OCI-LY3 (cell line): ENCODE measurements around the gene MPV17L2.

Experiments
- H2AFZ ChIP-seq: fragments of 200-600, 300-600 bp; shearing (Covaris generic); 2 replicates; pipeline ENCODE4 v1.6.0; 2014; ENCODE audit warnings: antibody characterized with exemption, low read depth, low read length
- H3K27ac ChIP-seq: fragments of 200-600, 300-600 bp; sonication (generic); 2 replicates; pipeline ENCODE4 v1.5.1; 2014; ENCODE audit warnings: mild to moderate bottlenecking, low read length, moderate library complexity, mixed read lengths
- H3K27me3 ChIP-seq: fragments of 200-600, 300-600 bp; sonication (generic); 2 replicates; pipeline ENCODE4 v1.6.1; 2014; ENCODE audit warnings: low read depth, low read length, mixed read lengths
- H3K36me3 ChIP-seq: fragments of 200-600, 300-600 bp; sonication (generic); replicated peaks from 2 replicates; pipeline ENCODE3; 2014; ENCODE audit warnings: low read depth, low read length, mixed read lengths
- H3K4me1 ChIP-seq: fragments of 300-600, 200-600 bp; sonication (generic); 2 replicates; pipeline ENCODE4 v1.6.1; 2014; ENCODE audit warnings: low read length, mixed read lengths
- H3K4me2 ChIP-seq: fragments of 200-600, 300-600 bp; sonication (generic); 2 replicates; pipeline ENCODE4 v1.6.1; 2014; ENCODE audit warnings: low read length, mixed read lengths
- H3K4me3 ChIP-seq: fragments of 300-600, 200-600 bp; sonication (generic); 2 replicates; pipeline ENCODE4 v1.5.1; 2014; ENCODE audit warnings: antibody characterized with exemption, mild to moderate bottlenecking, low read length, moderate library complexity
- H3K79me2 ChIP-seq: fragments of 300-600, 200-600 bp; shearing (Covaris generic); 2 replicates; pipeline ENCODE4 v1.6.1; 2014; ENCODE audit warnings: mild to moderate bottlenecking, low read length, mixed read lengths
- H3K9ac ChIP-seq: fragments of 300-600, 200-600 bp; shearing (Covaris generic); 2 replicates; pipeline ENCODE4 v1.6.0; 2014; ENCODE audit warnings: mild to moderate bottlenecking, low read length, moderate library complexity
- H3K9me3 ChIP-seq: fragments of 200-600, 300-600 bp; shearing (Covaris generic); 2 replicates; pipeline ENCODE4 v1.6.1; 2014; ENCODE audit warnings: low read length, mixed read lengths; ENCODE audit not compliant: insufficient read depth
- H4K20me1 ChIP-seq: fragments of 200-600, 300-600 bp; sonication (generic); 2 replicates; pipeline ENCODE4 v1.6.1; 2016; ENCODE audit warnings: low read length, mixed read lengths; ENCODE audit not compliant: insufficient read depth
- CTCF ChIP-seq: fragments of 200-600, 300-600 bp; sonication (generic); IDR thresholded peaks from 2 replicates; pipeline ENCODE4 v1.5.1; 2014; ENCODE audit warnings: antibody characterized with exemption, low read length, low read depth
- EZH2phosphoT487 ChIP-seq: fragments of 200-600 bp; shearing (Covaris generic); IDR thresholded peaks from 2 replicates; pipeline ENCODE4 v1.6.1; 2018; ENCODE audit warnings: antibody characterized with exemption, mixed run types, low read depth

Gene MPV17L2

GRCh38 chr19:18179957-18180356, 13.1 kb upstream of the MPV17L2 start:
- Histone ChIP-seq H3K36me3 (peaks cover 39% of the 10 kb centered on the region), H3K79me2 (peaks cover 14% of the 10 kb centered on the region), H4K20me1 (peaks cover 22% of the 10 kb centered on the region), H3K9me3 (no peaks in the 10 kb centered on the region), H3K27me3 (no peaks in the 10 kb centered on the region), H2AFZ (no peak overlapping the region), H3K27ac (no peak overlapping the region), H3K4me1 (peaks cover 10% of the 10 kb centered on the region), H3K4me3 (no peak overlapping the region), H3K9ac (no peak overlapping the region), H3K4me2 (no peak overlapping the region)
- no peak for TF ChIP-seq EZH2phosphoT487
- no peak for TF ChIP-seq CTCF

GRCh38 chr19:18183529-18183928, 9.5 kb upstream of the MPV17L2 start:
- H3K4me2 ChIP-seq, result no peak overlapping the region
- no peaks in the 10 kb centered on the region for H3K79me2 ChIP-seq
- no peak overlapping the region for H3K27ac ChIP-seq
- H3K4me1 ChIP-seq, result peaks cover 4% of the 10 kb centered on the region; the same call in 1 of the 2 replicates
- no peaks in the 10 kb centered on the region for H4K20me1 ChIP-seq
- H3K4me3 ChIP-seq, result no peak overlapping the region
- no peaks in the 10 kb centered on the region for H3K9me3 ChIP-seq
- H2AFZ ChIP-seq, result no peak overlapping the region
- H3K36me3 ChIP-seq, result peaks cover 8% of the 10 kb centered on the region
- H3K27me3 ChIP-seq, result no peaks in the 10 kb centered on the region
- H3K9ac ChIP-seq, result no peak overlapping the region
- TF ChIP-seq EZH2phosphoT487 (no peak), CTCF (no peak)

- no peak for TF ChIP-seq EZH2phosphoT487
- TF ChIP-seq CTCF, result no peak
- Histone ChIP-seq H3K79me2 (no peaks in the 10 kb centered on the region), H3K4me1 (peaks cover 3% of the 10 kb centered on the region; the same call in 1 of the 2 replicates), H2AFZ (no peak overlapping the region), H3K4me2 (no peak overlapping the region), H3K9ac (no peak overlapping the region), H3K36me3 (peaks cover 2% of the 10 kb centered on the region), H3K27ac (no peak overlapping the region), H3K27me3 (no peaks in the 10 kb centered on the region), H4K20me1 (no peaks in the 10 kb centered on the region), H3K9me3 (no peaks in the 10 kb centered on the region), H3K4me3 (no peak overlapping the region)
Observed at GRCh38 chr19:18185538-18185937, 7.5 kb upstream of the MPV17L2 start.

- H3K9ac ChIP-seq, result no peak overlapping the region
- peaks cover 12% of the 10 kb centered on the region for H3K79me2 ChIP-seq
- H3K4me3 ChIP-seq, result no peak overlapping the region
- H4K20me1 ChIP-seq, result no peaks in the 10 kb centered on the region; the same call in 1 of the 2 replicates
- TF ChIP-seq EZH2phosphoT487 (no peak), CTCF (no peak)
- no peak overlapping the region for H3K4me2 ChIP-seq
- H3K27me3 ChIP-seq, result no peaks in the 10 kb centered on the region
- H3K27ac ChIP-seq, result no peak overlapping the region
- H3K4me1 ChIP-seq, result peaks cover 20% of the 10 kb centered on the region
- no peak overlapping the region for H2AFZ ChIP-seq
- H3K9me3 ChIP-seq, result no peaks in the 10 kb centered on the region
- no peaks in the 10 kb centered on the region for H3K36me3 ChIP-seq
Observed at GRCh38 chr19:18190278-18190677, 2.7 kb upstream of the MPV17L2 start.
